ENCODE results near the gene CIDEA.

DNA sequence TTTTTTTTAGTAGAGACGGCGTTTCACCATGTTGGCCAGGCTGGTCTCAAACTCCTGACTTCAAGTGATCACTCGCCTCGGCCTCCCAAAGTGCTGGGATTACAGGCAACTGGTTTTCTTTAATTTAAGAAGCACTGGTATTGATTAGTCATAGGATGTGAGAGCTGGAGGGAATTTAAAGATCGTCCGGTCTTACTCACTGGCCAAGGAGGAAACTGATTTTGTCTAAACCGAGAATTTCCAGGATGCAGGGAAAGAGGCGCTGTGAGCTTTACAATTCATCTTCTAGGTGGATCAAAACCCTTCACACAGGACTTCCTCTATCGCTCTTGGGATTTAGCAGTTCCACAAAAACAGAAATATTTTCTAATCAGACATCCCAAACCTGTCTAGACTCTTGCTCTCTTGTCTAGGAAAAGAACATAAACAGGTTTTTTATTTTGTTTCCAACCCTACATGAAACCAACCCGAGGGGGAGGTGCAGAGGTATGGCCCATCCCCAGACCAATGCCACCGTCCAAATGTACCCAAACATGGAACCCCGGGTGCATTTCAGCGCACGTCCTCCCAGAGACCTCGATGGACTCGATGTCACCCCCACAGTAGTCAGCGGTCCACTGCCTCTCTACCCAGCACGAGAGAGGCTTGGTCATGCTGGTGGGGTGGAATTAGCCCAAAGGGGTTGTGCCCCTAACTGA is 41.4 kb downstream of the CIDEA start:
- TF ChIP-seq, protein P1, sequence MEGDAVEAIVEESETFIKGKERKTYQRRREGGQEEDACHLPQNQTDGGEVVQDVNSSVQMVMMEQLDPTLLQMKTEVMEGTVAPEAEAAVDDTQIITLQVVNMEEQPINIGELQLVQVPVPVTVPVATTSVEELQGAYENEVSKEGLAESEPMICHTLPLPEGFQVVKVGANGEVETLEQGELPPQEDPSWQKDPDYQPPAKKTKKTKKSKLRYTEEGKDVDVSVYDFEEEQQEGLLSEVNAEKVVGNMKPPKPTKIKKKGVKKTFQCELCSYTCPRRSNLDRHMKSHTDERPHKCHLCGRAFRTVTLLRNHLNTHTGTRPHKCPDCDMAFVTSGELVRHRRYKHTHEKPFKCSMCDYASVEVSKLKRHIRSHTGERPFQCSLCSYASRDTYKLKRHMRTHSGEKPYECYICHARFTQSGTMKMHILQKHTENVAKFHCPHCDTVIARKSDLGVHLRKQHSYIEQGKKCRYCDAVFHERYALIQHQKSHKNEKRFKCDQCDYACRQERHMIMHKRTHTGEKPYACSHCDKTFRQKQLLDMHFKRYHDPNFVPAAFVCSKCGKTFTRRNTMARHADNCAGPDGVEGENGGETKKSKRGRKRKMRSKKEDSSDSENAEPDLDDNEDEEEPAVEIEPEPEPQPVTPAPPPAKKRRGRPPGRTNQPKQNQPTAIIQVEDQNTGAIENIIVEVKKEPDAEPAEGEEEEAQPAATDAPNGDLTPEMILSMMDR (IDR thresholded peaks at IDR 0.05) = no peak
- TF ChIP-seq ZFX (IDR thresholded peaks at IDR 0.05; ENCODE audit: borderline replicate concordance) = no peak
